ENCODE measurements around the gene TACR2.

Gene TACR2

GRCh38 chr10:69400936-69401335, 15.8 kb downstream of the TACR2 start:
- DNase-seq: no peak

- no peak for DNase-seq
Measured at GRCh38 chr10:69398466-69398865, 18.3 kb downstream of the TACR2 start.

GRCh38 chr10:69397972-69398371, 18.7 kb downstream of the TACR2 start:
- peak; percentile 73 for DNase-seq

GRCh38 chr10:69394020-69394419, 22.7 kb downstream of the TACR2 start:
- no peak for DNase-seq

GRCh38 chr10:69392481-69393000, 24.2 kb downstream of the TACR2 start:
- DNase-seq: peak; percentile 95

GRCh38 chr10:69391158-69391557, 25.6 kb downstream of the TACR2 start:
- no peak for DNase-seq

GRCh38 chr10:69389827-69390490, 26.8 kb downstream of the TACR2 start:
- DNase-seq: no peak

- no peak for DNase-seq
Measured at GRCh38 chr10:69388488-69388887, 28.2 kb downstream of the TACR2 start.

- no peak for DNase-seq
Measured at GRCh38 chr10:69387500-69387899, 29.2 kb downstream of the TACR2 start.

GRCh38 chr10:69385454-69386350, 31.0 kb downstream of the TACR2 start:
- DNase-seq: no peak

GRCh38 chr10:69384320-69384719, 32.4 kb downstream of the TACR2 start:
- DNase-seq: no peak

GRCh38 chr10:69383558-69383957, 33.2 kb downstream of the TACR2 start:
- peak; percentile 62 for DNase-seq

GRCh38 chr10:69382382-69383117, 34.2 kb downstream of the TACR2 start:
- DNase-seq: no peak

- DNase-seq: no peak
Measured at GRCh38 chr10:69379800-69380199, 36.9 kb downstream of the TACR2 start.

GRCh38 chr10:69377933-69378332, 38.8 kb downstream of the TACR2 start:
- DNase-seq: no peak

GRCh38 chr10:69377191-69377590, 39.5 kb downstream of the TACR2 start:
- DNase-seq: no peak

GRCh38 chr10:69376662-69377061, 40.1 kb downstream of the TACR2 start:
- no peak for DNase-seq

GRCh38 chr10:69375307-69376151, 41.2 kb downstream of the TACR2 start:
- peak; percentile 33 for DNase-seq

GRCh38 chr10:69374931-69375306, 41.8 kb downstream of the TACR2 start:
- no peak for DNase-seq

- DNase-seq: peak; percentile 37
Measured at GRCh38 chr10:69374242-69374641, 42.5 kb downstream of the TACR2 start.

- DNase-seq: no peak
Measured at GRCh38 chr10:69372126-69372980, 44.4 kb downstream of the TACR2 start.

Measured in eye (tissue), 1 donor.